Right ventricle myocardium superior (tissue), 1 donor: ENCODE results near the gene PIGX. TPM values are rescaled to one million over a fixed set of nuclear protein-coding genes. Genes with fewer than 3 reads are reported as not detected.
"Not testable (repeated sequence)": the region's sequence is repeated elsewhere in the genome, so short reads cannot be mapped to it uniquely, and the experiment has no call there.

ENCODE experiments used
- ATAC-seq: fragments of 200-7000 bp; cut with Tn5 transposase; one replicate; pipeline ENCODE4 v1.9.1; 2020; ENCODE audit warnings: mild to moderate bottlenecking; ENCODE audit not compliant: poor library complexity
- DNase-seq: peaks from one replicate; pipeline ENCODE4 v3.0.0-alpha.2; 2020
- intact Hi-C: fragments of 100-400 bp; cut with DNase I; formaldehyde crosslinking; loops from one replicate; pipeline ENCODE4 v1.11.2; 2022
- total RNA-seq: library from RNA; stranded (reverse); fragmentation: NEBNext Ultra II Directional; extraction: Animal tissue kit (Norgen Biotek cat#: 25700); gene quantifications from one replicate; pipeline ENCODE4 v1.2.1, GENCODE V29; 2021
- donor health status: DM: no; HTN: yes; CAD: no; lungs with severe emphysema.

The PIGX gene
- total RNA-seq, 1 donor from 2014 or later: 13.9 TPM

GRCh38 chr3:196695849-196696226 lies 16.3 kb upstream of the PIGX start:
- intact Hi-C loops: no loop called here
- ATAC-seq (no peak), DNase-seq (no peak)

GRCh38 chr3:196697270-196697669 lies 14.9 kb upstream of the PIGX start:
- intact Hi-C loops: no loop called here
- no peak for ATAC-seq
- DNase-seq: no peak

- intact Hi-C loops: no loop called here
- ATAC-seq (no peak), DNase-seq (no peak)
Measured at GRCh38 chr3:196699749-196700148, 12.4 kb upstream of the PIGX start.

- ATAC-seq (no peak), DNase-seq (no peak)
- intact Hi-C loops: no loop called here
Measured at GRCh38 chr3:196700801-196701200, 11.4 kb upstream of the PIGX start.

- intact Hi-C loops: no loop called here
- no peak for ATAC-seq
Measured at GRCh38 chr3:196706327-196706726, 5.8 kb upstream of the PIGX start.

GRCh38 chr3:196706731-196707130 lies 5.4 kb upstream of the PIGX start:
- DNase-seq: no peak
- no peak for ATAC-seq
- intact Hi-C loops: no loop called here

More at GRCh38 chr3:196706327-196706726, 5.8 kb upstream of the PIGX start:
- DNase-seq: no peak

- intact Hi-C loops: no loop called here
- no peak for DNase-seq
- no peak for ATAC-seq
Measured at GRCh38 chr3:196707566-196707965, 4.6 kb upstream of the PIGX start.

- no peak for ATAC-seq
- intact Hi-C loops: no loop called here
Measured at GRCh38 chr3:196708467-196708866, 3.7 kb upstream of the PIGX start.

GRCh38 chr3:196712514-196713413 lies 587 bp downstream of the PIGX start:
- ATAC-seq: peak; percentile 90
- intact Hi-C loops: no loop called here
- DNase-seq: peak; percentile 81

More at GRCh38 chr3:196708467-196708866, 3.7 kb upstream of the PIGX start:
- no peak for DNase-seq

- ATAC-seq, DNase-seq, intact Hi-C loops: not testable (repeated sequence)
Measured at GRCh38 chr3:196717162-196717561, 5.0 kb downstream of the PIGX start.

- ATAC-seq (no peak), DNase-seq (no peak)
- intact Hi-C loops: no loop called here
Measured at GRCh38 chr3:196721097-196721496, 8.9 kb downstream of the PIGX start.

- ATAC-seq (no peak), DNase-seq (no peak)
- intact Hi-C loops: no loop called here
Measured at GRCh38 chr3:196726788-196727675, 14.9 kb downstream of the PIGX start.

- no peak for DNase-seq
- ATAC-seq: no peak
- intact Hi-C loops: no loop called here
Measured at GRCh38 chr3:196735751-196736150, 23.6 kb downstream of the PIGX start.

- DNase-seq: no peak
- intact Hi-C loops: no loop called here
Measured at GRCh38 chr3:196736670-196737374, 24.6 kb downstream of the PIGX start.

GRCh38 chr3:196737655-196738054 lies 25.5 kb downstream of the PIGX start:
- DNase-seq (no peak), ATAC-seq (no peak)
- intact Hi-C loops: no loop called here

More at GRCh38 chr3:196736670-196737374, 24.6 kb downstream of the PIGX start:
- no peak for ATAC-seq

GRCh38 chr3:196739671-196740480 lies 27.7 kb downstream of the PIGX start, which contains the start of gene PAK2:
Gene PAK2 (plus strand): TSS chr3:196739857. CDS start chr3:196782647, 42,790 bp downstream.
- ATAC-seq: peak; percentile 98
- intact Hi-C loops: no loop called here
- DNase-seq: peak; percentile 96

- ATAC-seq: peak; percentile 40
- DNase-seq: no peak
- intact Hi-C loops: no loop called here
Measured at GRCh38 chr3:196740481-196741248, 28.5 kb downstream of the PIGX start.
